HG03432 (cell line): ENCODE results near the gene NUCB1.
"Not testable (repeated sequence)": the region's sequence is repeated elsewhere in the genome, so short reads cannot be mapped to it uniquely, and the experiment has no call there.

Experiments
- ATAC-seq: cut with Tn5 transposase; IDR thresholded peaks from one replicate; pipeline ENCODE4 v1.9.1; 2021; ENCODE audit warnings: mild to moderate bottlenecking, moderate library complexity; ENCODE audit not compliant: unreplicated experiment

Gene NUCB1

DNA sequence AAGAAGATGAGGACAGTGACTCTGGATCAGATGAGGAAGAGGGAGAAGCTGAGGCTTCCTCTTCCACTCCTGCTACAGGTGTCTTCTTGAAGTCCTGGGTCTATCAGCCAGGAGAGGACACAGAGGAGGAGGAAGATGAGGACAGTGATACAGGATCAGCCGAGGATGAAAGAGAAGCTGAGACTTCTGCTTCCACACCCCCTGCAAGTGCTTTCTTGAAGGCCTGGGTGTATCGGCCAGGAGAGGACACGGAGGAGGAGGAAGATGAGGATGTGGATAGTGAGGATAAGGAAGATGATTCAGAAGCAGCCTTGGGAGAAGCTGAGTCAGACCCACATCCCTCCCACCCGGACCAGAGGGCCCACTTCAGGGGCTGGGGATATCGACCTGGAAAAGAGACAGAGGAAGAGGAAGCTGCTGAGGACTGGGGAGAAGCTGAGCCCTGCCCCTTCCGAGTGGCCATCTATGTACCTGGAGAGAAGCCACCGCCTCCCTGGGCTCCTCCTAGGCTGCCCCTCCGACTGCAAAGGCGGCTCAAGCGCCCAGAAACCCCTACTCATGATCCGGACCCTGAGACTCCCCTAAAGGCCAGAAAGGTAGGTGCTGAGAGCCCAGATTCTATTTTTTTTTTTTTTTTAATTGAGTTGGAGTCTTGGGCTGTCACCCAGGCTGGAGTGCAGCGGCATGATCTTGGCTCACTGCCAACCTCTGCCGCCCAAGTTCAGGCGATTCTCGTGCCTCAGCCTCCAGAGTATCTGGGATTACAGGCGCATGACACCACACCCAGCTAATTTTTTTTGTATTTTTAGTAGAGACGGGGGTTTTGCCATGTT, 25.6 kb upstream of the NUCB1 start:
- no peak for ATAC-seq

DNA sequence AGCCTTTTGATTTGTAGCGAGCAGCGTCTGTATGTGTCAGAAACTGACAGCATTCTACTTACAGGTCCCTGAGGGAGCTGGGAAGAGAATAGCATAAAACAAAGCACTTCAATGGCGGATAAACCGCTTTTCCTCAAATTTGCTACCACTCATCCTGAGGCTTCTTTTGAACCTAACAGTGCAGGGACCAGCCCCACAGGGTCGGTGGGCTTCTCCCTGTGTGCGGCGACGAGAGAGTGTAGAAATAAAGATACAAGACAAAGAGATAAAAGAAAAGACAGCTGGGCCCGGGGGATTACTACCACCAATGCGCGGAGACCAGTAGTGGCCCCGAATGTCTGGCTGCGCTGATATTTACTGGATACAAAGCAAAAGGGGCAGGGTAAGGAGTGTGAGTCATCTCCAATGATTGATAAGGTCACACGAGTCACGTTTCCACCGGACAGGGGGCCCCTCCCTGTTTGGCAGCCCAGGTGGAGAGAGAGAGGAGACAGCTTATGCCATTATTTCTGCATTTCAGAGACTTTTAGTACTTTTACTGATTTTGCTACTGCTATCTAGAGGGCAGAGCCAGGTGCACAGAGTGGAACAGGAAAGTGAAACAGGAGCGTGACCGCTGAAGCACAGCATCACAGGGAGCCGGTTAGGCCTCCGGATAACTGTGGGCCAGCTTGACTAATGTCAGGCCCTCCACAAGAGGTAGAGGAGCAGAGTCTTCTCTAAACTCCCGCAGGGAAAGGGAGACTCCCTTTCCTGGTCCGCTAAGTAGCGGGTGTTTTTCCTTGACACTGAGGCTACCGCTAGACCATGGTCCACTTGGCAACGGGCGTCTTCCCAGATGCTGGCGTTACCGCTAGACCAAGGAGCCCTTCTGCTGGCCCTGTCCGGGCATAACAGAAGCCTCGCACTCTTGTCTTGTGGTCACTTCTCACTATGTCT, 23.8 kb upstream of the NUCB1 start:
- not testable (repeated sequence) for ATAC-seq

DNA sequence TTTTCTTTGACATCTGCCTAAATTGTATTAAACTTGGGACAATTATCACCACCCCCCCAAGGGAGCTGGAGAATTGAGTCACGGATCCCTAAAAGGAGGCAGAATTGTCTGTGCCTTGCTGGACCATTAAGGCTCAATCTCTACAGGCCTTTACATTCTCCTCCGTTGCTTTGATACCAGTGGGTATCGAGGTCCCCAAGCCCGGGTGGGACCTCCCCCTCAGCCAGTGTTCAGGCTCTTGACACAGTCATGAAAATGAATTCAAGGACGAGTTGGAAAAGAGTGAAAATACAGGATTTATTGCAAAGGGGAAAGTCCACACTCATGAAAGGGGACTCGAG, 22.3 kb upstream of the NUCB1 start:
- no peak for ATAC-seq

DNA sequence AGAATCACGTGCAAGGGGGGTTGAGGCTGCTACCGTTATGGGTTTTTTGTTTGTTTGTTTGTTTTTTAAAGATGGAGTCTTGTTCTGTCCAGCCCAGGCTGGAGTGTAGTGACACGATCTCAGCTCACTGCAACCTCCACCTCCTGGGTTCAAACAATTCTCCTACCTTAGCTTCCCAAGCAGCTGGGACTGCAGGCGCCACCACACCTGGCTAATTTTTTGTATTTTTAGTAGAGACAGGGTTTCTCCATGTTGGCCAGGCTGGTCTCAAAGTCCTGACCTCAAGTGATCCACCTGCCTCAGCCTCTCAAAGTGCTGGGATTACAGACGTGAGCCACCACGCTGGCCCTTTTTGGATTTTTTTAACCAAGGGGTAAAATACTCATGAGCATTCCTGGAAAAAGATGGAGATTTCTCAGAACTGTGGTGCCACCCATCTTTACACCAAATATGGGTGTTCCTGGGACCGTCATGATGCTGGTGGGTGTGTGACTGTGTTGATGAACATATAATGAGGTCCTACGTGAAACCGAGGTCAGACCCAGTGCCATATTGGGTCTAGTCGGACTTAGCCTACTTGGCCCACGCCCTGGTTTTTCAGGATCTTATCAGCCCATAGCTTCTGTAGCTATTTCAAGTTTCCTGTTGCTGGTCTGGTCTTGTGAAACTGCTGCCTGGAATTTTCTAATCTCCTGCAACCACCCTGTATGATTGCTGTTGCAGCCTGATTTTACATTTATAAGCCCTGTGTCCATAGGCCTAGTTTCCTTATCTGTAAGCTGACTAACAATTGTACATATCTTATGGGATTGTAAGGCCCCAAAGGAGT, 21.7 kb upstream of the NUCB1 start:
- ATAC-seq: no peak

DNA sequence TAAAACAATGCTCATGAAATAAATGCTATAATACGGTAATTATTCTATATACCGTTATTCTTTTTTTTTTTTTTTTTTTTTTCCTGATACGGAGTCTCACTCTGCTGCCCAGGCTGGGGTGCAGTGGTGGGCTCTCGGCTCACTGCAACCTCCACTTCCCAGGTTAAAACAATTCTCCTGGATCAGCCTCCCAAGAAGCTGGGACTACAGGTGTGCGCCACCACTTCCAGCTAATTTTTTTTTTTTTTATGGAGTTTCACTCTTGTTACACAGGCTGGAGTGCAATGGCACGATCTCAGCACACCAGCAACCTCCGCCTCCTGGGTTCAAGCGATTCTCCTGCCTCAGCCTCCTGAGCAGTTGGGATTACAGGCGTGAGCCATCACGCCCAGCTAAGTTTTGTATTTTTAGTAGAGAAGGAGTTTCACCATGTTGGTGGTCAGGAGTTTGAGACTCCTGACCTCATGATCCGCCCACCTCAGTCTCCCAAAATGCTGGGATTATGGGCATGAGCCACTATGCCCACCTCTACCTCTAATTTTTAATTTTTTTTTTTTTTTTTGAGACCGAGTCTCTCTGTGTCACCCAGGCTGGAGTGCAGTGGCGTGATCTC, 21.0 kb upstream of the NUCB1 start:
- ATAC-seq: no peak

DNA sequence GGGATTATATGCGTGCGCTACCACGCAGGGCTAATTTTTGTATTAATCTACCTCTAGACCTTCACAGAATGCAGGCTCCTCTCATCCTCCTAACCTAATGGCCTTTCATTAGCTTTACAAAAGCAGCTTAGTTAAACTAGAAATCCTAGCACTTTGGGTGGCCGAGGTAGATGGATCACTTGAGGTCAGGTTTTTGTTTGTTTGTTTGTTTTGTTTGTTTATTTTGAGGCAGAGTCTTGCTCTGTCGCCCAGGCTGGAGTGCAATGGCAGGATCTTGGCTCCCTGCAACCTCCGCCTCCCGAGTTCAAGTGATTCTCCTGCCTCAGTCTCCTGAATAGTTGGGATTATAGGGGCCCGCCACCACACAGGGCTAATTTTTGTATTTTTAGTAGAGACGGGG, 20.4 kb upstream of the NUCB1 start:
- ATAC-seq: not testable (repeated sequence)

DNA sequence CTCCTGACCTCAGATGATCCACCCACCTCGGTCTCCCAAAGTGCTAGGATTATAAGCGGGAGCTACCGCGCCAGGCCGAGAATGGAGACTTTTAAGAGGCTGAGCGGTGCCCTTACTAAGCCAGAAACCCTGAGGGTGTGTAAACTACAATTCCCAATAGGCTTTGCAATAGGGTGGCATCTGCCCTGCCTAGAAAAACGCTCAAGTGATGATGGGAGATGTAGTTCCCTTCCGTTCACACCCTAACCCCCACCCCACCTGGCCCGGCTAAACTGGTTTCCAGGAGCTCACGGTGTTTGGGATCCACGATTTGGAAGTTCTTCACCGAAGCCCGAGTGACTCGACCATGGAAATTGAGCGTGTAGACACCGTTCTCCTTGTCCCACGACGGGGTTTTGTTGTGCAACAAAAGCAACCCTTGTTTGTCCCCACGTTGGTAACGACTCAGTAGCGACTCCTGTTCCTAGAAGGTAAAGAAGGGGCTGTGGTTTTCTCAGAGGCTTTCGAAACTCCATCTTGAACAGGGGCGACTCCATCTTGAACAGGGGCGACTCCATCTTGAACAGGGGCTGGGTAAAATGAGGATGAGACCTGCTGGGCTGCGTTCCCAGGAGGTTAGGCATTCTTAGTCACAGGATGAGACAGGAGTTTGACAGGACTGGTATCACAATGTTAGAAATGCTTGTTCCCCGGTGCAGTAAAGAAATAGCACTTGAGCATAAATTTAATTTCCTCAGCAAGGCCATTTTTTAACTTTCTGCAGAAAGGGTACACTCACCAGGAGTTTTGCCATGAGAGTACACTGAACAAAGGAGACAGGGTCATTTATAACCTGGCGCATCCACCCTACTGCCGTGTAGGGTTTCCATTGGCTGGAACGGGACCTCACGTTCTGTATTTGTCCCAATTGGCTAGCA, 18.1 kb upstream of the NUCB1 start:
- no peak for ATAC-seq

DNA sequence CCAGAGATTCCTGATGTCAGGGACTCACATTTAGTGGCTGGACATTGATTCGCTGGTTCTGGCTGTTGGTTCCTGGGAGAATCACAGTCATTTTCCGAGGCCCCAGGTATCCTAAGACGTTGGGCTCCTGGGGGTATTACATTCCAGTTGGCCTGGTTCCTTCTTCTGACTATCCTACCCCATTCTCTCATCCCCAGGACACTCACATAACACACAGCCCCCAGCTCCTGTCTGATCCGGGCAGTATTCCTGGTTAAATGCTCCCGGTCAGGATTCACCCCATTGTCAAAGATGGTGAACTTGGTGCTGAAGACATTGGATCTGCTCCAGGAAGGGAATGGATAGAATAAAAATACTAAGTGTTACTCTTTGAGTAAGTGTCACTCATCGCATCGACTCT, 16.4 kb upstream of the NUCB1 start:
- ATAC-seq: no peak

DNA sequence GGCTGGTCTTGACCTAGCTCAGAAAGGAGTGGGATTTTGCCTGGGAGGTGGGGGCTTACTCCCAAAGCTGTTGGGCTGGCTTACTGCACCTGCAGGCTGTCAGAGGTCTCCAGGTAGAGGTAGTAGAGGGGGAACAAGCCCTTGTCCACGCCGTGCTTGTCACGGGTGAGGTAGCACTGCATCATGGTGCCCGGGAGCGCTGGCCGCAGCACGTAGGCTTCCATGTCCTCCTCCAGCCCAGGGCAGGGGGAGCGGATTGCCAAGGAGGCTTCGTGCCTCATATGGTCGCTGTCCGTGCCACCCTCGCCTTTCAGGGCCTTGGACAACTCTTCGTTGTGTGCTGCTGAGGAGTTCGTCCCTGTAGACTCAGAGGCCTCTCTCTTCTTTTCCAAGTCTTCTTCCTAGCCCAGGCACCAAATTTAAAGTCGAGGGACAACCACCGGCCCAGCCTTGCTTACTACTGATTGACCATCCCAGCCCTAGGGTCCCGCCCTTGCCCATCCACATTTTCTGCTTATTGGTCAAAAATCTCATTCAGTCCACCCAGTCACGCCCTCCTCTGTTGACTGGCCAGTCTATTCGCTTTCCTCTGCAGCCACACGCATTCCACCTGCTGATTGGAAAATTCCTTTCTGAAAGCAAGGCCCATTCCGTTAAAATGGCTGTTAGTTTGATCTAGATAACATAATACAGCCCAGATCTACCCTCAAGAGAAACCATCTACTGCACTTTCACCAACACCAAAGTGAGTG, 12.1 kb upstream of the NUCB1 start:
- ATAC-seq: no peak

DNA sequence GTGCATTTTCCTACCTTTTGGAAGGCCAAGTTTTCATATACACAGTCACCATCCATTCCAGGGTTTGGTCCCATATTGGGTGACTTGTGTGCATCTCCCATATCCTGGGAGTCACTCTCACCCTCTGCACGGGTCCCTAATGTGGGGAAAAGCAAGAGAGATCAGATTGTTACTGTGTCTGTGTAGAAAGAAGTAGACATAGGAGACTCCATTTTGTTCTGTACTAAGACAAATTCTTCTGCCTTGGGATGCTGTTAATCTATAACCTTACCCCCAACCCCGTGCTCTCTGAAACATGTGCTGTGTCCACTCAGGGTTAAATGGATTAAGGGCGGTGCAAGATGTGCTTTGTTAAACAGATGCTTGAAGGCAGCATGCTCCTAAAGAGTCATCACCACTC, 10.6 kb upstream of the NUCB1 start:
- not testable (repeated sequence) for ATAC-seq

DNA sequence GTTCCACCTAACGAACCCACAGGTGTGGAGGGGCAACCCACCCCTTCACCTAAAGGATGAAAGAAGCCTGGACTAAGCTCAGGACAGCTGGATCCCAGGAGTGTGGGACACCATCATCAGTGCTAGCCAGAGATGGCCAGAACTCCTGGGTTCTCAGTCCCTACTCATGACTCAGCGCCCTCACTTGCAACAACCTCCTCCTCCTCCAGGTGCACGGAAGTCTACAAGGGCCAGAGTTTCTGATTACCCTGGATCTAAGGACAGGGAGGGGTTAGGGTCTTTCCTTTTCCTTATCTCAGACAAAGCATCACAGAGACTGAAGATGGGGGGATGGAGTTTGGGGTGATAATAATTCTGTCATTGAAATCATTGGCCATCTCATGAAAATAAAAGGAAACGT, 9.6 kb upstream of the NUCB1 start:
- no peak for ATAC-seq

DNA sequence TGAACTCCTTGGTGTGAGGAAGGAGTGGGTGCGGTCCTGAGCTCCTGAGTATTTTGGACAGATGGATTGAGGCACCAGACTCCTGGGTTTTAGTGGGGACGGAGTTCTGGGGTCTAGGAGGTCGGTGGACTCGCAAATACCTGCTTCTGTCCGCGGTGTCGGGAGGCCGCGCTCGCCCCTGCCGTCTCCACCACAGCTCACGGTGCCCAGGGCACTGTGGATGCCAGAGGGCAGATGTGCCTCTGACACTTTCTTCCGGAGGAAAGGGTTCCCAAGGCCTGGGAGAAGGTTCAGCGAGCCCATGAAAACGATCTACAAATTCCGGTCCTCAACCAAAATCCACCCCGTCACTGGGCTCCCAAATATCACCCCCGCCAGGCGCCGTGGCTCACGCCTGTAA, 4.9 kb upstream of the NUCB1 start:
- ATAC-seq: no peak

DNA sequence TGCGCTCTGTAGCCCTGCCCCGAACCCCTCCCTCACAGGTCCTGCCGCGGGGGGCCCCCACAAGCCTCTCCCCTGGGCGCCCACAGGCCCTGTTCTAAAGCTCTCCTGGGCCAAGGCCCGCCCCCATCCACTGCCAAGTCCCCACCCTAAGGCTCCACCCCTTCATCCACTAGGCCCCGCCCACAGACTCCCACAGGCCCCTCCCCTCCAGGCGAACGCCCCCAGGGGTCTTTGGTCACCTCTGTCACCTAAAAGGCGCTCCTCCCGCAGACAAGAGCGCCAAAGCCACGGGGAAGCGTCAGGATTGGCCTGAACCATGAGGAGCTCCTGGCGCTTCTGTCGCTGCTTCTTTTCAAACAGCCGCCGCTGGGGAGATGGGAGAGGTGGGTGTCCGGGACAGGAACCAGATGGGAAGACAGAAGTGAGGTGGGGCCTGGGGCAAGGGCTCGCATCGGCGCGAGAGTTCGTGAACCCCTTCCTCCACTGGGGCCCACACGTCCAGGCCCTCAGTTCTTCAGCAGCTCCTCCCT, 3.9 kb upstream of the NUCB1 start:
- ATAC-seq: no peak

DNA sequence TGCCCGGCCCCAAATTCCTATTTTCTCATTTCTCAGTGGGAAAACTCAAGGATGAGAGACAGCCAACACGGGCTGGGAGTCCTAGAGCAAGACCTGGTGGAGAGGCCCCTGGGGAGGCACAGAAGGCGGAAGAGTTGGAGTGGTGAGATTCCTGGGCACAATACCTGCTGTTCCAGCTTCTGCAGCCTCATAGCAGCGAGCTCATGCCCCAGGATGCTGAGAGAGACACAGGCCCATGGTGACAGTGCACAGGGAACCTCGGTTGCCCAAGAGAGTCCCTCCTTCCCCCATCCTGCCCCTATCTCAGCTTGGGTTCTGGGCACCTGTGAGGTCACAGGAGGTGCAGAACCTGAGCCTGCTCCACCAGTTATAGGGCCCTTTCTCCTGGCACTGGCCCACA, 2.9 kb upstream of the NUCB1 start:
- no peak for ATAC-seq

DNA sequence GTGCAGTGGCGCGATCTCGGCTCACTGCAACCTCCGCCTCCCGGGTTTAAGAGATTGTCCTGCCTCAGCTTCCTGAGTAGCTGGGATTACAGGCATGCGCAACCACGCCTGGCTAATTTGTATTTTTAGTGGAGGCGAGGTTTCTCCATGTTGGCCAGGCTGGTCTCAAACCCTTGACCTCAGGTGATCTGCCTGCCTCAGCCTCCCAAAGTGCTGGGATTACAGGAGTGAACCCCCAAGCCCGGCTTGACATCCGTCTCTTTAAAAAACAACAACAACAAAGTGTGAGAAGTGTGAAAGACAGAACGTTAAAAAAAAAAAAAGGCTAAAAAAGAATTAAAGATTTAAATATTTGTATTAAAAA, 744 bp upstream of the NUCB1 start:
- not testable (repeated sequence) for ATAC-seq

DNA sequence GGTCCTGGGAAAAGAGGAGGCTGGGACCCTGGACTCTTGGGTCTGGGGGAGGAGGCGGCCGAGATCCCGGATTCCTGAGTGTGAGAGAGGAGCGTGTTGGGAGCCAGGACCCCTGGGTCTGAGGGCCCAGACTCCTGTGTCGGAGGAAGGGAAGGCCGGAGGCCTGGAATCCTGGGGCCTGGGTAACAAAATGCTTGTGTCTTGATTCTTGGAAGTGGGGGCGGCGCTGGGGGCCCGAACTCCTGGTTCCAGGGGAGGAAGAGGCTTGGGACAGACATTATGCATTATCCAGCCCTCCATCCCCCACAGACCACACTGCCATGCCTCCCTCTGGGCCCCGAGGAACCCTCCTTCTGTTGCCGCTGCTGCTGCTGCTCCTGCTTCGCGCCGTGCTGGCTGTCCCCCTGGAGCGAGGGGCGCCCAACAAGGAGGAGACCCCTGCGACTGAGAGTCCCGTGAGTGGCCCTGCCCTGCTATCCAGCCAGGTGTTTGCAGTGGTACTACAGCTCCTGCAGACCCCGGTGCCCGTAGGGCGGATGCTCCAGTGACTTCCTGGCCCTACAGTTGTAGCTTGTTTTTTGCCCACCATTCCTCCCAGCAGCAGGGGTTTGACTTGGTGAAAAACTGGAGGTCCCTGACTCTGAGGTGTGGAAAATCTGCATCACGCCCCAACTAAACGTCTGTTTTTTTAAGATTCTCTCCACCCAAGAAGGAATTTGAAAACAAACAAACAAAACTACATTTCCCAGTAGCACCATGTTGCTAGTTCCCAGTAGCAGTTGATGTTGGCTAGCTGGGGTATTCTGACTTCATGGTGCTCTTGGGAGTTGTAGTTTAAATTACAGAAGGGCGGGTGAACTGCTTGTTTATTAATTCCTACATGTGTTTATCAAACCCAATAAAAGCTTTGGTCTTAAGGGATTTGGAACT, 630 bp downstream of the NUCB1 start:
- no peak for ATAC-seq

DNA sequence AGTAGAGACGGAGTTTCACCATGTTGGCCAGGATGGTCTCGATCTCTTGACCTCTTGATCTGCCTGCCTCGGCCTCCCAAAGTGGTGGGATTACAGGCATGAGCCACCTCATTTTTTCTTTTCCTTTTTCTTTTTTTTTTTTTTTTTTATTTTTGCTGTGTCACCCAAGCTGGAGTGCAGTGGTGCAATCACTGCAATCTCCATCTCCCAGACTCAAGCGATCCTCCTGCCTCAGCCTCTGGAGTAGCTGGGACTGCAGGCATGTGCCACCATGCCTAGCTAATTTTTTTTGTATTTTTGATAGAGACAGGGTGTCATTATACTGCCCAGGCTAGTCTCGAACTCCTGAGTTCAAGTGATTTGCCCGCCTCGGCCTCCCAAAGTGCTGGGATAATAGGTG, 2.2 kb downstream of the NUCB1 start:
- ATAC-seq: not testable (repeated sequence)

DNA sequence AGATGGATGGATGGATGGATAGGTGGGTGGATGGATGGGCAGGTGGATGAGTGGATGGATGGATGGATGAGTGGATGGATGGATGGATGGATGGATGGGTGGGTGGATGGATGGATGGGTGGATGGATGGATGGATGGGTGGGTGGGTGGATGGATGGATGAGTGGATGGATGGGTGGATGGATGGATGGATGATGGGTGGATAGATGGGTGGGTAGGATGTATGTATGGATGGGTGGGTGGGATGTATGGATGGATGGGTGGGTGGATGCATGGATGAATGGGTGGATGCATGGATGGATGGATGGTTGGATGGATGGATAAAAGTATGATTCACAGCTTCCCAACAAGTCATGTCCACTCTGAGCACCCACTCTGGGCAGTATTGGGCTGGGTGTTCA, 3.7 kb downstream of the NUCB1 start:
- not testable (repeated sequence) for ATAC-seq
